Measurements from ENCODE around the gene PGR. TPM values are rescaled to one million over a fixed set of nuclear protein-coding genes. Genes with fewer than 3 reads are reported as not detected.

The PGR gene
- total RNA-seq, 4 donors from 2014 or later: 0.20 to 1.9 (median 1.4) TPM

GRCh38 chr11:101049123-101049522 lies 80.5 kb downstream of the PGR start:
- Histone ChIP-seq H3K4me3 (no peak overlapping the region), H3K27ac (no peak overlapping the region), H3K4me1 (no peaks in the 10 kb centered on the region), H3K36me3 (no peaks in the 10 kb centered on the region), H3K27me3 (no peaks in the 10 kb centered on the region), H3K9me3 (no peaks in the 10 kb centered on the region)
- intact Hi-C loops (cut with DNase I; ENCODE audit: low total_unique reads) (no loop called here), in situ Hi-C loops (cut with MboI; ENCODE audit: low sequenced_read_pairs in 4 of 4) (no loop called here)
- TF ChIP-seq POLR2A (IDR thresholded peaks at IDR 0.05) (no peak), CTCF (IDR thresholded peaks at IDR 0.05 in 4 of 5, conservative IDR thresholded peaks at IDR 0.05 in 1 of 5) (no peak)
- ATAC-seq (no peak), DNase-seq (no peak)

DNA sequence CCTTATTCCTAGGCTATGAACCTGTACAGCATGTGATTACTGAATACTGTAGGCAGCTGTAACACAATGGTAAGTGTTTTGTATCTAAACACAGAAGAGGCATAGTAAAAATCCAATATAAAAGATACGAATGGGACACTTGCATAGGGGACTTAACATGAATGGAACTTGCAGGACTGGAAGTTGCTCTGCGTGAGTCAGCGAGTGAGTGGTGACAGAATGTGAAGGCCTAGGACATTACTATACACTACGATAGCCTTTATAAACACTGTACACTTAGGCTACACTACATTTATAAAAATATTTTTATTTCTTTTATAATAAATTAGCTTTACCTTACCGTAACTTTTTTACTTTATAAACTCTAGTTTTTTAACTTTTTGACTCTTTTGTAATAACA lies 81.1 kb downstream of the PGR start:
- TF ChIP-seq CTCF (IDR thresholded peaks at IDR 0.05 in 4 of 5, conservative IDR thresholded peaks at IDR 0.05 in 1 of 5) (no peak), POLR2A (IDR thresholded peaks at IDR 0.05) (no peak)
- ATAC-seq: no peak

GRCh38 chr11:101046947-101047346 lies 82.7 kb downstream of the PGR start:
- TF ChIP-seq POLR2A (IDR thresholded peaks at IDR 0.05): no peak
- no peak for TF ChIP-seq CTCF (IDR thresholded peaks at IDR 0.05 in 4 of 5, conservative IDR thresholded peaks at IDR 0.05 in 1 of 5)
- intact Hi-C loops (cut with DNase I; ENCODE audit: low total_unique reads): no loop called here
- Histone ChIP-seq H3K36me3 (no peaks in the 10 kb centered on the region), H3K9me3 (no peaks in the 10 kb centered on the region), H3K4me3 (no peak overlapping the region), H3K4me1 (no peaks in the 10 kb centered on the region), H3K27ac (no peak overlapping the region), H3K27me3 (no peaks in the 10 kb centered on the region)
- in situ Hi-C loops (cut with MboI; ENCODE audit: low sequenced_read_pairs in 4 of 4): no loop called here
- no peak for ATAC-seq
- DNase-seq: no peak

More for the DNA sequence above, 81.1 kb downstream of the PGR start:
- intact Hi-C loops (cut with DNase I; ENCODE audit: low total_unique reads): no loop called here
- no peak overlapping the region for H3K4me3 ChIP-seq
- DNase-seq: no peak
- H3K27ac ChIP-seq: no peak overlapping the region
- no peaks in the 10 kb centered on the region for H3K4me1 ChIP-seq
- H3K27me3 ChIP-seq: no peaks in the 10 kb centered on the region
- no peaks in the 10 kb centered on the region for H3K36me3 ChIP-seq
- H3K9me3 ChIP-seq: no peaks in the 10 kb centered on the region
- in situ Hi-C loops (cut with MboI; ENCODE audit: low sequenced_read_pairs in 4 of 4): no loop called here

- intact Hi-C loops (cut with DNase I; ENCODE audit: low total_unique reads) (no loop called here), in situ Hi-C loops (cut with MboI; ENCODE audit: low sequenced_read_pairs in 4 of 4) (no loop called here)
- Histone ChIP-seq H3K27ac (no peak overlapping the region), H3K4me1 (no peaks in the 10 kb centered on the region), H3K27me3 (no peaks in the 10 kb centered on the region), H3K9me3 (no peaks in the 10 kb centered on the region), H3K4me3 (no peak overlapping the region), H3K36me3 (no peaks in the 10 kb centered on the region)
- ATAC-seq: no peak
- no peak for DNase-seq
- TF ChIP-seq CTCF (IDR thresholded peaks at IDR 0.05 in 4 of 5, conservative IDR thresholded peaks at IDR 0.05 in 1 of 5) (no peak), POLR2A (IDR thresholded peaks at IDR 0.05) (no peak)
These were observed 84.2 kb downstream of the PGR start for GRCh38 chr11:101045415-101045814.

GRCh38 chr11:101043940-101044339 lies 85.7 kb downstream of the PGR start:
- intact Hi-C loops (cut with DNase I; ENCODE audit: low total_unique reads): no loop called here
- Histone ChIP-seq H3K36me3 (no peaks in the 10 kb centered on the region), H3K4me1 (no peaks in the 10 kb centered on the region), H3K27me3 (no peaks in the 10 kb centered on the region), H3K27ac (no peak overlapping the region), H3K4me3 (no peak overlapping the region), H3K9me3 (no peaks in the 10 kb centered on the region)
- TF ChIP-seq CTCF (IDR thresholded peaks at IDR 0.05 in 4 of 5, conservative IDR thresholded peaks at IDR 0.05 in 1 of 5): no peak
- no peak for TF ChIP-seq POLR2A (IDR thresholded peaks at IDR 0.05)
- in situ Hi-C loops (cut with MboI; ENCODE audit: low sequenced_read_pairs in 4 of 4): no loop called here
- DNase-seq (no peak), ATAC-seq (no peak)

All from gastrocnemius medialis (tissue), 4 donors.